ENCODE measurements around the gene JARID2. TPM values are rescaled to one million over a fixed set of nuclear protein-coding genes. Genes with fewer than 3 reads are reported as not detected.

Gene JARID2
- total and polyA plus RNA-seq, 9 of the 15 experiments (the other 6 are each of a cell fraction or from before 2014, with no cell fraction given) = 5.0 to 29.0 (median 15.6) TPM

DNA sequence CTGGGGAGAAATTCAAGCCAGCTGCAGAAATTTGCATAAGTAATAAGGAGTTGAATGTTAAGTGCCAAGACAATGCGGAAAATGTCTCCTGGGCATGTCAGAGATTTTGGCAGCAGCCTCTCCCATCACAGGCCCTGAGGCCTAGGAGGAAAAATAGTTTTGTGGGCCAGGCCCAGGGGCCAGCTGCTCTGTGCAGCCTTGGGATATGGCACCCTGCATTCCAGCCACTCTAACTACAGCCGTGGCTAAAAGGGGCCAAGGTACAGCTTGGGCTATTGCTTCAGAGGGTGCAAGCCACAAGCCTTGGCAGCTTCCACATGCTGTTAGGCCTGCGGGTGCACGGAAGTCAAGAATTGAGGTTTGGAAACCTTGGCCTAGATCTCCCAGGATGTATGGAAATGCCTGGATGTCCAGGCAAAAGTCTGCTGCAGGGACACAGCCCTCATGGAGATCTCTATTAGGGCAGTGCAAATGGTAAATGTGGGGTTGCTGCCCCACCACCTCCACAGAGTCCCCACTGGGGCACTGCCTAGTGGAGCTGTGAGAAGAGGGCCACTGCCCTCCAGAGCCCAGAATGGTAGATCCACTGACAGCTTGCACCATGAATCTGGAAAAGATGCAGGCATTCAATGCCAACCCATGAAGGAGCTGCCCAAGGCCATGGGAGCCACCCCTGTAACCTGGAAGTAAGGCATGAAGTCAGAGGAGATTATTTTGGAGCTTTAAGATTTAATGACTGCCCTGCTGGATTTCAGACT is 290.5 kb downstream of the JARID2 start:
- CTCF ChIA-PET (ENCODE audit: low intra/inter-chr PET ratio) = no interaction called here
- in situ Hi-C loops (cut with MboI) = no loop called here
- Histone ChIP-seq H3K4me1 (replicated peaks in 1 of 2; ENCODE audit: control insufficient read depth in 2 of 2, insufficient read depth in 2 of 2, low read length in 2 of 2) (peaks cover 0 to 2% of the 10 kb centered on the region in 2 experiments; a peak in 1 of 5 replicates), H3K79me2 (ENCODE audit: control insufficient read depth, insufficient read depth, low read length) (no peaks in the 10 kb centered on the region), H3K4me2 (ENCODE audit: insufficient read depth, low read length) (no peak overlapping the region), H3K27ac (ENCODE audit: extremely low read depth, low read depth, low read length) (no peak overlapping the region), H3K4me3 (no peak overlapping the region), H3K9me1 (ENCODE audit: control insufficient read depth, insufficient read depth, low read length) (no peaks in the 10 kb centered on the region), H3K36me3 (ENCODE audit: control insufficient read depth, insufficient read depth, low read length) (peaks cover 8% of the 10 kb centered on the region; the same call in 2 of the 3 replicates), H3K9me3 (replicated peaks; ENCODE audit: control insufficient read depth, insufficient read depth, low read depth, low read length) (no peaks in the 10 kb centered on the region), H4K20me1 (replicated peaks; ENCODE audit: control insufficient read depth, insufficient read depth, low read length) (no peaks in the 10 kb centered on the region), H3K9ac (ENCODE audit: insufficient read depth in 1 of 2, low read depth in 2 of 2, low read length in 2 of 2) (no peak overlapping the region), H2AFZ (ENCODE audit: low read depth, low read length) (no peak overlapping the region), H3K27me3 (ENCODE audit: control insufficient read depth in 2 of 2, insufficient read depth in 2 of 2, low read length in 2 of 2) (no peaks in the 10 kb centered on the region)
- POLR2A ChIA-PET = interaction anchor here (0.6 to 1.8 kb wide), 3 partner anchors 13 to 16 kb away, joined by 3 to 7 read pairs (median 4); no protein-coding TSS in a partner anchor
- FAIRE-seq = no peak
- BruUV-seq (replicated peaks) = no TSS peak
- ATAC-seq = no peak
- intact Hi-C loops (cut with micrococcal nuclease) = no loop called here
- DNase-seq (ENCODE audit: extremely low read depth in 1 of 4, low spot score in 3 of 4) = no peak
- WGBS (ENCODE audit: insufficient coverage, low coverage, missing lambda C conversion rate) = 90% methylated on average over 4 of the region's 4 CpGs
- TF ChIP-seq STAG1 (CRISPR knock-in tag; IDR thresholded peaks at IDR 0.05; ENCODE audit: borderline replicate concordance) = no peak
- TF ChIP-seq, protein P1, sequence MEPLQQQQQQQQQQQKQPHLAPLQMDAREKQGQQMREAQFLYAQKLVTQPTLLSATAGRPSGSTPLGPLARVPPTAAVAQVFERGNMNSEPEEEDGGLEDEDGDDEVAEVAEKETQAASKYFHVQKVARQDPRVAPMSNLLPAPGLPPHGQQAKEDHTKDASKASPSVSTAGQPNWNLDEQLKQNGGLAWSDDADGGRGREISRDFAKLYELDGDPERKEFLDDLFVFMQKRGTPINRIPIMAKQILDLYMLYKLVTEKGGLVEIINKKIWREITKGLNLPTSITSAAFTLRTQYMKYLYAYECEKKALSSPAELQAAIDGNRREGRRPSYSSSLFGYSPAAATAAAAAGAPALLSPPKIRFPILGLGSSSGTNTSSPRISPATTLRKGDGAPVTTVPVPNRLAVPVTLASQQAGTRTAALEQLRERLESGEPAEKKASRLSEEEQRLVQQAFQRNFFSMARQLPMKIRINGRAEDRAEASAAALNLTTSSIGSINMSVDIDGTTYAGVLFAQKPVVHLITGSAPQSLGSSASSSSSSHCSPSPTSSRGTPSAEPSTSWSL (CRISPR knock-in tag; IDR thresholded peaks at IDR 0.05; ENCODE audit: borderline replicate concordance) = no peak
- TF ChIP-seq, protein P2, sequence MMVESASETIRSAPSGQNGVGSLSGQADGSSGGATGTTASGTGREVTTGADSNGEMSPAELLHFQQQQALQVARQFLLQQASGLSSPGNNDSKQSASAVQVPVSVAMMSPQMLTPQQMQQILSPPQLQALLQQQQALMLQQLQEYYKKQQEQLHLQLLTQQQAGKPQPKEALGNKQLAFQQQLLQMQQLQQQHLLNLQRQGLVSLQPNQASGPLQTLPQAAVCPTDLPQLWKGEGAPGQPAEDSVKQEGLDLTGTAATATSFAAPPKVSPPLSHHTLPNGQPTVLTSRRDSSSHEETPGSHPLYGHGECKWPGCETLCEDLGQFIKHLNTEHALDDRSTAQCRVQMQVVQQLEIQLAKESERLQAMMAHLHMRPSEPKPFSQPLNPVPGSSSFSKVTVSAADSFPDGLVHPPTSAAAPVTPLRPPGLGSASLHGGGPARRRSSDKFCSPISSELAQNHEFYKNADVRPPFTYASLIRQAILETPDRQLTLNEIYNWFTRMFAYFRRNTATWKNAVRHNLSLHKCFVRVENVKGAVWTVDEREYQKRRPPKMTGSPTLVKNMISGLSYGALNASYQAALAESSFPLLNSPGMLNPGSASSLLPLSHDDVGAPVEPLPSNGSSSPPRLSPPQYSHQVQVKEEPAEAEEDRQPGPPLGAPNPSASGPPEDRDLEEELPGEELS (CRISPR knock-in tag; IDR thresholded peaks at IDR 0.05; ENCODE audit: borderline replicate concordance) = no peak
- TF ChIP-seq, protein P3, sequence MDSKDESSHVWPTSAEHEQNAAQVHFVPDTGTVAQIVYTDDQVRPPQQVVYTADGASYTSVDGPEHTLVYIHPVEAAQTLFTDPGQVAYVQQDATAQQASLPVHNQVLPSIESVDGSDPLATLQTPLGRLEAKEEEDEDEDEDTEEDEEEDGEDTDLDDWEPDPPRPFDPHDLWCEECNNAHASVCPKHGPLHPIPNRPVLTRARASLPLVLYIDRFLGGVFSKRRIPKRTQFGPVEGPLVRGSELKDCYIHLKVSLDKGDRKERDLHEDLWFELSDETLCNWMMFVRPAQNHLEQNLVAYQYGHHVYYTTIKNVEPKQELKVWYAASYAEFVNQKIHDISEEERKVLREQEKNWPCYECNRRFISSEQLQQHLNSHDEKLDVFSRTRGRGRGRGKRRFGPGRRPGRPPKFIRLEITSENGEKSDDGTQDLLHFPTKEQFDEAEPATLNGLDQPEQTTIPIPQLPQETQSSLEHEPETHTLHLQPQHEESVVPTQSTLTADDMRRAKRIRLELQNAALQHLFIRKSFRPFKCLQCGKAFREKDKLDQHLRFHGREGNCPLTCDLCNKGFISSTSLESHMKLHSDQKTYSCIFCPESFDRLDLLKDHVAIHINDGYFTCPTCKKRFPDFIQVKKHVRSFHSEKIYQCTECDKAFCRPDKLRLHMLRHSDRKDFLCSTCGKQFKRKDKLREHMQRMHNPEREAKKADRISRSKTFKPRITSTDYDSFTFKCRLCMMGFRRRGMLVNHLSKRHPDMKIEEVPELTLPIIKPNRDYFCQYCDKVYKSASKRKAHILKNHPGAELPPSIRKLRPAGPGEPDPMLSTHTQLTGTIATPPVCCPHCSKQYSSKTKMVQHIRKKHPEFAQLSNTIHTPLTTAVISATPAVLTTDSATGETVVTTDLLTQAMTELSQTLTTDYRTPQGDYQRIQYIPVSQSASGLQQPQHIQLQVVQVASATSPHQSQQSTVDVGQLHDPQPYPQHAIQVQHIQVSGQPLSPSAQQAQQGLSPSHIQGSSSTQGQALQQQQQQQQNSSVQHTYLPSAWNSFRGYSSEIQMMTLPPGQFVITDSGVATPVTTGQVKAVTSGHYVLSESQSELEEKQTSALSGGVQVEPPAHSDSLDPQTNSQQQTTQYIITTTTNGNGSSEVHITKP (IDR thresholded peaks at IDR 0.05; ENCODE audit: partially characterized antibody) = no peak
- no peak for TF ChIP-seq NRF1 (conservative IDR thresholded peaks at IDR 0.05 in 1 of 2, IDR thresholded peaks at IDR 0.05 in 1 of 2)
- TF ChIP-seq, protein P4, sequence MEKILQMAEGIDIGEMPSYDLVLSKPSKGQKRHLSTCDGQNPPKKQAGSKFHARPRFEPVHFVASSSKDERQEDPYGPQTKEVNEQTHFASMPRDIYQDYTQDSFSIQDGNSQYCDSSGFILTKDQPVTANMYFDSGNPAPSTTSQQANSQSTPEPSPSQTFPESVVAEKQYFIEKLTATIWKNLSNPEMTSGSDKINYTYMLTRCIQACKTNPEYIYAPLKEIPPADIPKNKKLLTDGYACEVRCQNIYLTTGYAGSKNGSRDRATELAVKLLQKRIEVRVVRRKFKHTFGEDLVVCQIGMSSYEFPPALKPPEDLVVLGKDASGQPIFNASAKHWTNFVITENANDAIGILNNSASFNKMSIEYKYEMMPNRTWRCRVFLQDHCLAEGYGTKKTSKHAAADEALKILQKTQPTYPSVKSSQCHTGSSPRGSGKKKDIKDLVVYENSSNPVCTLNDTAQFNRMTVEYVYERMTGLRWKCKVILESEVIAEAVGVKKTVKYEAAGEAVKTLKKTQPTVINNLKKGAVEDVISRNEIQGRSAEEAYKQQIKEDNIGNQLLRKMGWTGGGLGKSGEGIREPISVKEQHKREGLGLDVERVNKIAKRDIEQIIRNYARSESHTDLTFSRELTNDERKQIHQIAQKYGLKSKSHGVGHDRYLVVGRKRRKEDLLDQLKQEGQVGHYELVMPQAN (IDR thresholded peaks at IDR 0.05; ENCODE audit: borderline replicate concordance) = no peak
- TF ChIP-seq MYNN (IDR thresholded peaks at IDR 0.05) = no peak
- TF ChIP-seq MYNN (CRISPR knock-in tag; IDR thresholded peaks at IDR 0.05) = no peak
- TF ChIP-seq SREBF1 (IDR thresholded peaks at IDR 0.05; ENCODE audit: borderline replicate concordance, low read depth, low read length) = no peak
- no peak for TF ChIP-seq ZKSCAN3 (CRISPR knock-in tag; IDR thresholded peaks at IDR 0.05)
- TF ChIP-seq MED1 (CRISPR knock-in tag; IDR thresholded peaks at IDR 0.05; ENCODE audit: borderline replicate concordance) = no peak

Measured in K562 (cell line).